ACHN (cell line): ENCODE data around the gene NPS.

Experiments used
- DNase-seq: peaks from one replicate; pipeline ENCODE4 v3.0.0-alpha.2; 2015
- in situ Hi-C: cut with HindIII; loops from 2 replicates; pipeline ENCODE4 v1.10.0; 2017; ENCODE audit warnings: low sequenced_read_pairs, low pct_ligation_motif_present, low pct_unique_long_range_greater_than_20kb

The NPS gene

GRCh38 chr10:127587668-127588365 is 38.7 kb downstream of the NPS start:
- in situ Hi-C loops, result no loop called here

GRCh38 chr10:127592586-127592985 is 43.5 kb downstream of the NPS start:
- in situ Hi-C loops, result no loop called here
- no peak for DNase-seq

More at GRCh38 chr10:127587668-127588365, 38.7 kb downstream of the NPS start:
- DNase-seq, result no peak

- DNase-seq, result peak; percentile 46
- in situ Hi-C loops, result no loop called here
Measured at GRCh38 chr10:127600479-127600878, 51.4 kb downstream of the NPS start.
